ENCODE data around the gene MEF2A. TPM values are rescaled to one million over a fixed set of nuclear protein-coding genes. Genes with fewer than 3 reads are reported as not detected.

MEF2A gene
- total and polyA plus RNA-seq, 2 donors, result 27.4 to 32.4 TPM

GRCh38 chr15:99589801-99590200 is 24.0 kb downstream of the MEF2A start:
- Histone ChIP-seq H3K36me3 (ENCODE audit: control insufficient read depth in 2 of 2, insufficient read depth in 2 of 2, low read length in 1 of 2) (peaks cover 0 to 10% of the 10 kb centered on the region in 2 donors), H3K27me3 (ENCODE audit: control insufficient read depth in 2 of 2, insufficient read depth in 1 of 2, low read length in 1 of 2) (no peaks in the 10 kb centered on the region), H3K27ac (ENCODE audit: low read depth in 1 of 2, low read length in 1 of 2) (no peak overlapping the region), H3K4me1 (ENCODE audit: control insufficient read depth in 2 of 2, insufficient read depth in 2 of 2, low read length in 2 of 2) (no peaks in the 10 kb centered on the region), H3K9me3 (ENCODE audit: control insufficient read depth in 2 of 2, insufficient read depth in 1 of 2, low read length in 1 of 2) (no peaks in the 10 kb centered on the region), H3K4me3 (ENCODE audit: low read length in 2 of 2) (no peak overlapping the region)
- DNase-seq (ENCODE audit: low read depth in 6 of 9, low spot score in 9 of 9), result no peak

- Histone ChIP-seq H3K36me3 (ENCODE audit: control insufficient read depth in 2 of 2, insufficient read depth in 2 of 2, low read length in 1 of 2) (peaks cover 0 to 8% of the 10 kb centered on the region in 2 donors), H3K27me3 (ENCODE audit: control insufficient read depth in 2 of 2, insufficient read depth in 1 of 2, low read length in 1 of 2) (no peaks in the 10 kb centered on the region), H3K4me1 (ENCODE audit: control insufficient read depth in 2 of 2, insufficient read depth in 2 of 2, low read length in 2 of 2) (no peaks in the 10 kb centered on the region), H3K4me3 (ENCODE audit: low read length in 2 of 2) (no peak overlapping the region), H3K27ac (ENCODE audit: low read depth in 1 of 2, low read length in 1 of 2) (no peak overlapping the region), H3K9me3 (ENCODE audit: control insufficient read depth in 2 of 2, insufficient read depth in 1 of 2, low read length in 1 of 2) (no peaks in the 10 kb centered on the region)
- 93% methylated on average over 2 of the region's 2 CpGs for WGBS
- DNase-seq (ENCODE audit: low read depth in 6 of 9, low spot score in 9 of 9), result no peak
Measured at GRCh38 chr15:99590913-99591646, 25.3 kb downstream of the MEF2A start.

GRCh38 chr15:99592145-99592791 is 26.5 kb downstream of the MEF2A start:
- Histone ChIP-seq H3K4me1 (ENCODE audit: control insufficient read depth in 2 of 2, insufficient read depth in 2 of 2, low read length in 2 of 2) (no peaks in the 10 kb centered on the region), H3K36me3 (ENCODE audit: control insufficient read depth in 2 of 2, insufficient read depth in 2 of 2, low read length in 1 of 2) (peaks cover 0 to 8% of the 10 kb centered on the region in 2 donors), H3K9me3 (ENCODE audit: control insufficient read depth in 2 of 2, insufficient read depth in 1 of 2, low read length in 1 of 2) (peaks cover 0 to 3% of the 10 kb centered on the region in 2 donors), H3K4me3 (ENCODE audit: low read length in 2 of 2) (no peak overlapping the region), H3K27ac (ENCODE audit: low read depth in 1 of 2, low read length in 1 of 2) (no peak overlapping the region), H3K27me3 (ENCODE audit: control insufficient read depth in 2 of 2, insufficient read depth in 1 of 2, low read length in 1 of 2) (no peaks in the 10 kb centered on the region)
- WGBS, result 94% methylated on average over 6 of the region's 6 CpGs
- no peak for DNase-seq (ENCODE audit: low read depth in 6 of 9, low spot score in 9 of 9)

- DNase-seq (ENCODE audit: low read depth in 6 of 9, low spot score in 9 of 9), result no peak
- no peak overlapping the region for H3K27ac ChIP-seq (ENCODE audit: low read depth in 1 of 2, low read length in 1 of 2)
- H3K36me3 ChIP-seq (ENCODE audit: control insufficient read depth in 2 of 2, insufficient read depth in 2 of 2, low read length in 1 of 2), result peaks cover 0 to 8% of the 10 kb centered on the region in 2 donors
- H3K4me3 ChIP-seq (ENCODE audit: low read length in 2 of 2), result no peak overlapping the region
- peaks cover 0 to 5% of the 10 kb centered on the region in 2 donors for H3K9me3 ChIP-seq (ENCODE audit: control insufficient read depth in 2 of 2, insufficient read depth in 1 of 2, low read length in 1 of 2)
- H3K4me1 ChIP-seq (ENCODE audit: control insufficient read depth in 2 of 2, insufficient read depth in 2 of 2, low read length in 2 of 2), result no peaks in the 10 kb centered on the region
- 81% methylated on average over 6 of the region's 6 CpGs for WGBS
- H3K27me3 ChIP-seq (ENCODE audit: control insufficient read depth in 2 of 2, insufficient read depth in 1 of 2, low read length in 1 of 2), result no peaks in the 10 kb centered on the region
Measured at GRCh38 chr15:99593070-99593469, 27.3 kb downstream of the MEF2A start.

- 97% methylated on average over 2 of the region's 2 CpGs for WGBS
- no peaks in the 10 kb centered on the region for H3K4me1 ChIP-seq (ENCODE audit: control insufficient read depth in 2 of 2, insufficient read depth in 2 of 2, low read length in 2 of 2)
- no peak overlapping the region for H3K4me3 ChIP-seq (ENCODE audit: low read length in 2 of 2)
- no peak overlapping the region for H3K27ac ChIP-seq (ENCODE audit: low read depth in 1 of 2, low read length in 1 of 2)
- DNase-seq (ENCODE audit: low read depth in 6 of 9, low spot score in 9 of 9), result no peak
- peaks cover 0 to 5% of the 10 kb centered on the region in 2 donors for H3K9me3 ChIP-seq (ENCODE audit: control insufficient read depth in 2 of 2, insufficient read depth in 1 of 2, low read length in 1 of 2)
- peaks cover 0 to 9% of the 10 kb centered on the region in 2 donors for H3K36me3 ChIP-seq (ENCODE audit: control insufficient read depth in 2 of 2, insufficient read depth in 2 of 2, low read length in 1 of 2)
- H3K27me3 ChIP-seq (ENCODE audit: control insufficient read depth in 2 of 2, insufficient read depth in 1 of 2, low read length in 1 of 2), result no peaks in the 10 kb centered on the region
Measured at GRCh38 chr15:99594916-99595315, 29.1 kb downstream of the MEF2A start.

GRCh38 chr15:99598296-99598695 is 32.5 kb downstream of the MEF2A start:
- H3K9me3 ChIP-seq (ENCODE audit: control insufficient read depth in 2 of 2, insufficient read depth in 1 of 2, low read length in 1 of 2), result peaks cover 0 to 5% of the 10 kb centered on the region in 2 donors
- DNase-seq (ENCODE audit: low read depth in 6 of 9, low spot score in 9 of 9), result no peak
- H3K27ac ChIP-seq (ENCODE audit: low read depth in 1 of 2, low read length in 1 of 2), result no peak overlapping the region
- no peaks in the 10 kb centered on the region for H3K4me1 ChIP-seq (ENCODE audit: control insufficient read depth in 2 of 2, insufficient read depth in 2 of 2, low read length in 2 of 2)
- peaks cover 0 to 18% of the 10 kb centered on the region in 2 donors for H3K36me3 ChIP-seq (ENCODE audit: control insufficient read depth in 2 of 2, insufficient read depth in 2 of 2, low read length in 1 of 2)
- no peaks in the 10 kb centered on the region for H3K27me3 ChIP-seq (ENCODE audit: control insufficient read depth in 2 of 2, insufficient read depth in 1 of 2, low read length in 1 of 2)
- H3K4me3 ChIP-seq (ENCODE audit: low read length in 2 of 2), result no peak overlapping the region
- 99% methylated on average over 3 of the region's 3 CpGs for WGBS

GRCh38 chr15:99603828-99604227 is 38.0 kb downstream of the MEF2A start:
- Histone ChIP-seq H3K27ac (ENCODE audit: low read depth in 1 of 2, low read length in 1 of 2) (no peak overlapping the region), H3K4me1 (ENCODE audit: control insufficient read depth in 2 of 2, insufficient read depth in 2 of 2, low read length in 2 of 2) (no peaks in the 10 kb centered on the region), H3K4me3 (ENCODE audit: low read length in 2 of 2) (no peak overlapping the region), H3K36me3 (ENCODE audit: control insufficient read depth in 2 of 2, insufficient read depth in 2 of 2, low read length in 1 of 2) (peaks cover 3 to 10% of the 10 kb centered on the region in 2 donors), H3K27me3 (ENCODE audit: control insufficient read depth in 2 of 2, insufficient read depth in 1 of 2, low read length in 1 of 2) (no peaks in the 10 kb centered on the region), H3K9me3 (ENCODE audit: control insufficient read depth in 2 of 2, insufficient read depth in 1 of 2, low read length in 1 of 2) (no peaks in the 10 kb centered on the region)
- 99% methylated on average over 1 of the region's 1 CpG for WGBS
- DNase-seq (ENCODE audit: low read depth in 6 of 9, low spot score in 9 of 9), result no peak

GRCh38 chr15:99604865-99605264 is 39.1 kb downstream of the MEF2A start:
- no peaks in the 10 kb centered on the region for H3K27me3 ChIP-seq (ENCODE audit: control insufficient read depth in 2 of 2, insufficient read depth in 1 of 2, low read length in 1 of 2)

GRCh38 chr15:99605490-99605931 is 39.7 kb downstream of the MEF2A start:
- Histone ChIP-seq H3K9me3 (ENCODE audit: control insufficient read depth in 2 of 2, insufficient read depth in 1 of 2, low read length in 1 of 2) (no peaks in the 10 kb centered on the region), H3K4me1 (ENCODE audit: control insufficient read depth in 2 of 2, insufficient read depth in 2 of 2, low read length in 2 of 2) (no peaks in the 10 kb centered on the region)
- WGBS, result 94% methylated on average over 6 of the region's 6 CpGs

More at GRCh38 chr15:99604865-99605264, 39.1 kb downstream of the MEF2A start:
- Histone ChIP-seq H3K36me3 (ENCODE audit: control insufficient read depth in 2 of 2, insufficient read depth in 2 of 2, low read length in 1 of 2) (peaks cover 3 to 9% of the 10 kb centered on the region in 2 donors), H3K4me3 (ENCODE audit: low read length in 2 of 2) (no peak overlapping the region), H3K9me3 (ENCODE audit: control insufficient read depth in 2 of 2, insufficient read depth in 1 of 2, low read length in 1 of 2) (no peaks in the 10 kb centered on the region), H3K4me1 (ENCODE audit: control insufficient read depth in 2 of 2, insufficient read depth in 2 of 2, low read length in 2 of 2) (no peaks in the 10 kb centered on the region), H3K27ac (ENCODE audit: low read depth in 1 of 2, low read length in 1 of 2) (no peak overlapping the region)
- 97% methylated on average over 6 of the region's 6 CpGs for WGBS
- DNase-seq (ENCODE audit: low read depth in 6 of 9, low spot score in 9 of 9), result no peak

More at GRCh38 chr15:99605490-99605931, 39.7 kb downstream of the MEF2A start:
- H3K4me3 ChIP-seq (ENCODE audit: low read length in 2 of 2), result no peak overlapping the region
- H3K27me3 ChIP-seq (ENCODE audit: control insufficient read depth in 2 of 2, insufficient read depth in 1 of 2, low read length in 1 of 2), result no peaks in the 10 kb centered on the region
- DNase-seq (ENCODE audit: low read depth in 6 of 9, low spot score in 9 of 9), result no peak
- no peak overlapping the region for H3K27ac ChIP-seq (ENCODE audit: low read depth in 1 of 2, low read length in 1 of 2)
- H3K36me3 ChIP-seq (ENCODE audit: control insufficient read depth in 2 of 2, insufficient read depth in 2 of 2, low read length in 1 of 2), result peaks cover 3 to 5% of the 10 kb centered on the region in 2 donors

All from thymus (tissue), 11 donors.